Measurements from ENCODE around the gene MGAT5. TPM values are rescaled to one million over a fixed set of nuclear protein-coding genes. Genes with fewer than 3 reads are reported as not detected.

Gene MGAT5
- total RNA-seq, 2 experiments from 2014 or later = 48.2 to 56.7 TPM

GRCh38 chr2:134455426-134455825 lies 201.6 kb downstream of the MGAT5 start:
- H3K36me3 Mint-ChIP-seq (ENCODE audit: low read depth) = no peaks in the 10 kb centered on the region
- ChIA-PET CTCF (no interaction called here), POLR2A (no interaction called here)
- no peaks in the 10 kb centered on the region for H3K4me1 Mint-ChIP-seq
- DNase-seq = no peak
- no peak overlapping the region for H3K27ac Mint-ChIP-seq
- H3K27me3 Mint-ChIP-seq = no peaks in the 10 kb centered on the region
- no peak overlapping the region for H3K4me3 Mint-ChIP-seq
- no peaks in the 10 kb centered on the region for H3K9me3 Mint-ChIP-seq

GRCh38 chr2:134457353-134457752 lies 203.5 kb downstream of the MGAT5 start:
- no peak overlapping the region for H3K27ac Mint-ChIP-seq
- H3K9me3 Mint-ChIP-seq = no peaks in the 10 kb centered on the region
- CTCF ChIA-PET = no interaction called here
- H3K4me1 Mint-ChIP-seq = no peaks in the 10 kb centered on the region
- no peaks in the 10 kb centered on the region for H3K27me3 Mint-ChIP-seq
- POLR2A ChIA-PET = no interaction called here
- H3K36me3 Mint-ChIP-seq (ENCODE audit: low read depth) = no peaks in the 10 kb centered on the region
- no peak overlapping the region for H3K4me3 Mint-ChIP-seq
- DNase-seq = no peak

GRCh38 chr2:134457765-134458472 lies 204.0 kb downstream of the MGAT5 start:
- H3K9me3 Mint-ChIP-seq = no peaks in the 10 kb centered on the region
- POLR2A ChIA-PET = no interaction called here
- no peaks in the 10 kb centered on the region for H3K27me3 Mint-ChIP-seq
- CTCF ChIA-PET = no interaction called here
- no peaks in the 10 kb centered on the region for H3K4me1 Mint-ChIP-seq
- no peak overlapping the region for H3K4me3 Mint-ChIP-seq
- H3K27ac Mint-ChIP-seq = no peak overlapping the region
- no peak for DNase-seq
- H3K36me3 Mint-ChIP-seq (ENCODE audit: low read depth) = no peaks in the 10 kb centered on the region

GRCh38 chr2:134458473-134458853 lies 204.6 kb downstream of the MGAT5 start:
- Mint-ChIP-seq H3K27ac (no peak overlapping the region), H3K36me3 (ENCODE audit: low read depth) (no peaks in the 10 kb centered on the region), H3K9me3 (no peaks in the 10 kb centered on the region), H3K4me3 (no peak overlapping the region), H3K4me1 (no peaks in the 10 kb centered on the region), H3K27me3 (no peaks in the 10 kb centered on the region)
- DNase-seq = no peak
- POLR2A ChIA-PET = no interaction called here
- CTCF ChIA-PET = no interaction called here

- no peaks in the 10 kb centered on the region for H3K4me1 Mint-ChIP-seq
- CTCF ChIA-PET = no interaction called here
Measured at GRCh38 chr2:134458950-134459349, 205.1 kb downstream of the MGAT5 start.

GRCh38 chr2:134459706-134460406 lies 206.0 kb downstream of the MGAT5 start:
- DNase-seq = no peak
- Mint-ChIP-seq H3K36me3 (ENCODE audit: low read depth) (no peaks in the 10 kb centered on the region), H3K27me3 (no peaks in the 10 kb centered on the region), H3K4me3 (no peak overlapping the region), H3K4me1 (no peaks in the 10 kb centered on the region), H3K27ac (no peak overlapping the region), H3K9me3 (no peaks in the 10 kb centered on the region)
- ChIA-PET POLR2A (no interaction called here), CTCF (interaction anchor here (0.5 to 1.7 kb wide), 6 partner anchors 8 to 342 kb away, joined by 3 to 9 read pairs (median 4); no protein-coding TSS in a partner anchor)

More at GRCh38 chr2:134458950-134459349, 205.1 kb downstream of the MGAT5 start:
- DNase-seq = no peak
- H3K4me3 Mint-ChIP-seq = no peak overlapping the region
- H3K36me3 Mint-ChIP-seq (ENCODE audit: low read depth) = no peaks in the 10 kb centered on the region
- no peaks in the 10 kb centered on the region for H3K27me3 Mint-ChIP-seq
- no peak overlapping the region for H3K27ac Mint-ChIP-seq
- POLR2A ChIA-PET = no interaction called here
- H3K9me3 Mint-ChIP-seq = no peaks in the 10 kb centered on the region

- POLR2A ChIA-PET = no interaction called here
- no peaks in the 10 kb centered on the region for H3K4me1 Mint-ChIP-seq
Measured at GRCh38 chr2:134460583-134460998, 206.7 kb downstream of the MGAT5 start.

GRCh38 chr2:134461511-134461910 lies 207.6 kb downstream of the MGAT5 start:
- H3K9me3 Mint-ChIP-seq = no peaks in the 10 kb centered on the region
- H3K4me1 Mint-ChIP-seq = no peaks in the 10 kb centered on the region
- no peak for DNase-seq
- ChIA-PET CTCF (interaction anchor here (1.1 to 1.7 kb wide), 2 partner anchors 9 to 10 kb away, joined by 3 to 9 read pairs; no protein-coding TSS in a partner anchor), POLR2A (no interaction called here)
- H3K36me3 Mint-ChIP-seq (ENCODE audit: low read depth) = no peaks in the 10 kb centered on the region
- no peaks in the 10 kb centered on the region for H3K27me3 Mint-ChIP-seq
- no peak overlapping the region for H3K4me3 Mint-ChIP-seq
- no peak overlapping the region for H3K27ac Mint-ChIP-seq

More at GRCh38 chr2:134460583-134460998, 206.7 kb downstream of the MGAT5 start:
- peak; percentile 45 for DNase-seq
- H3K27ac Mint-ChIP-seq = no peak overlapping the region
- H3K36me3 Mint-ChIP-seq (ENCODE audit: low read depth) = no peaks in the 10 kb centered on the region
- no peaks in the 10 kb centered on the region for H3K9me3 Mint-ChIP-seq
- H3K27me3 Mint-ChIP-seq = no peaks in the 10 kb centered on the region
- H3K4me3 Mint-ChIP-seq = no peak overlapping the region
- CTCF ChIA-PET = interaction anchor here (0.6 to 1.7 kb wide), 6 partner anchors 9 to 342 kb away, joined by 3 to 9 read pairs (median 3); no protein-coding TSS in a partner anchor

- no peaks in the 10 kb centered on the region for H3K36me3 Mint-ChIP-seq (ENCODE audit: low read depth)
- POLR2A ChIA-PET = no interaction called here
- no peak for DNase-seq
- no peaks in the 10 kb centered on the region for H3K4me1 Mint-ChIP-seq
- no peaks in the 10 kb centered on the region for H3K27me3 Mint-ChIP-seq
- H3K27ac Mint-ChIP-seq = no peak overlapping the region
- H3K9me3 Mint-ChIP-seq = no peaks in the 10 kb centered on the region
- CTCF ChIA-PET = no interaction called here
- no peak overlapping the region for H3K4me3 Mint-ChIP-seq
Measured at GRCh38 chr2:134462275-134462674, 208.4 kb downstream of the MGAT5 start.

GRCh38 chr2:134462791-134463698 lies 209.2 kb downstream of the MGAT5 start:
- H3K36me3 Mint-ChIP-seq (ENCODE audit: low read depth) = no peaks in the 10 kb centered on the region
- H3K9me3 Mint-ChIP-seq = no peaks in the 10 kb centered on the region
- no peaks in the 10 kb centered on the region for H3K27me3 Mint-ChIP-seq
- no peak overlapping the region for H3K4me3 Mint-ChIP-seq
- H3K4me1 Mint-ChIP-seq = no peaks in the 10 kb centered on the region
- POLR2A ChIA-PET = no interaction called here
- no peak for DNase-seq
- CTCF ChIA-PET = no interaction called here
- H3K27ac Mint-ChIP-seq = no peak overlapping the region

GRCh38 chr2:134463699-134464022 lies 209.8 kb downstream of the MGAT5 start:
- Mint-ChIP-seq H3K27ac (no peak overlapping the region), H3K4me3 (no peak overlapping the region), H3K4me1 (no peaks in the 10 kb centered on the region), H3K36me3 (ENCODE audit: low read depth) (no peaks in the 10 kb centered on the region), H3K27me3 (no peaks in the 10 kb centered on the region), H3K9me3 (no peaks in the 10 kb centered on the region)
- DNase-seq = no peak
- CTCF ChIA-PET = no interaction called here
- POLR2A ChIA-PET = no interaction called here

GRCh38 chr2:134465228-134466105 lies 211.6 kb downstream of the MGAT5 start:
- Mint-ChIP-seq H3K27ac (no peak overlapping the region), H3K9me3 (no peaks in the 10 kb centered on the region), H3K27me3 (no peaks in the 10 kb centered on the region), H3K4me3 (no peak overlapping the region), H3K36me3 (ENCODE audit: low read depth) (no peaks in the 10 kb centered on the region), H3K4me1 (no peaks in the 10 kb centered on the region)
- ChIA-PET CTCF (no interaction called here), POLR2A (no interaction called here)
- DNase-seq = no peak
